ENCODE data around the gene CLCN6. TPM values are rescaled to one million over a fixed set of nuclear protein-coding genes. Genes with fewer than 3 reads are reported as not detected.

Gene CLCN6
- polyA plus RNA-seq, 1 donor (not counting 4 experiments of a cell fraction or from before 2014, with no cell fraction given): 7.4 TPM

GRCh38 chr1:11786168-11786567 is 19.8 kb upstream of the CLCN6 start:
- DNase-seq (ENCODE audit: low read depth, low spot score): no peak
- dilution Hi-C loops (cut with MboI; ENCODE audit: extremely low pct_ligation_motif_present, low sequenced_read_pairs): no loop called here
- Histone ChIP-seq H3K4me2 (ENCODE audit: control insufficient read depth, extremely low read depth, insufficient read depth, low read depth, low read length) (no peak overlapping the region), H3K79me2 (ENCODE audit: control insufficient read depth, insufficient read depth, low read length) (no peaks in the 10 kb centered on the region), H3K4me3 (ENCODE audit: control insufficient read depth in 2 of 3, extremely low read depth in 1 of 3, insufficient read depth in 2 of 3, low read depth in 1 of 3, low read length in 3 of 3) (no peak overlapping the region), H2AFZ (ENCODE audit: control insufficient read depth, low read length) (no peak overlapping the region), H3K27ac (ENCODE audit: control insufficient read depth, insufficient read depth, low read length) (no peak overlapping the region), H4K20me1 (ENCODE audit: control insufficient read depth, extremely low read depth, insufficient read depth, low read length) (no peaks in the 10 kb centered on the region), H3K9me3 (ENCODE audit: control insufficient read depth, low read depth, low read length) (no peaks in the 10 kb centered on the region), H3K36me3 (ENCODE audit: control insufficient read depth in 2 of 2, extremely low read depth in 1 of 2, insufficient read depth in 2 of 2, low read length in 2 of 2) (no peaks in the 10 kb centered on the region), H3K9ac (ENCODE audit: control insufficient read depth, extremely low read depth, insufficient read depth, low read length) (no peak overlapping the region), H3K4me1 (ENCODE audit: control insufficient read depth, extremely low read depth, insufficient read depth, low read length) (peaks cover 26% of the 10 kb centered on the region), H3K27me3 (ENCODE audit: control insufficient read depth, extremely low read depth, insufficient read depth, low read length) (no peaks in the 10 kb centered on the region), H3K9me1 (ENCODE audit: control insufficient read depth, extremely low read depth, insufficient read depth, low read length) (no peaks in the 10 kb centered on the region)
- TF ChIP-seq EZH2 (IDR thresholded peaks at IDR 0.05; ENCODE audit: low read length) (no peak), CTCF (optimal IDR thresholded peaks at IDR 0.05 in 1 of 3, IDR thresholded peaks at IDR 0.05 in 1 of 3, conservative IDR thresholded peaks at IDR 0.05 in 1 of 3; ENCODE audit: extremely low read depth in 1 of 3, insufficient read depth in 2 of 3, low read length in 3 of 3) (no peak)
- no peak for FAIRE-seq

DNA sequence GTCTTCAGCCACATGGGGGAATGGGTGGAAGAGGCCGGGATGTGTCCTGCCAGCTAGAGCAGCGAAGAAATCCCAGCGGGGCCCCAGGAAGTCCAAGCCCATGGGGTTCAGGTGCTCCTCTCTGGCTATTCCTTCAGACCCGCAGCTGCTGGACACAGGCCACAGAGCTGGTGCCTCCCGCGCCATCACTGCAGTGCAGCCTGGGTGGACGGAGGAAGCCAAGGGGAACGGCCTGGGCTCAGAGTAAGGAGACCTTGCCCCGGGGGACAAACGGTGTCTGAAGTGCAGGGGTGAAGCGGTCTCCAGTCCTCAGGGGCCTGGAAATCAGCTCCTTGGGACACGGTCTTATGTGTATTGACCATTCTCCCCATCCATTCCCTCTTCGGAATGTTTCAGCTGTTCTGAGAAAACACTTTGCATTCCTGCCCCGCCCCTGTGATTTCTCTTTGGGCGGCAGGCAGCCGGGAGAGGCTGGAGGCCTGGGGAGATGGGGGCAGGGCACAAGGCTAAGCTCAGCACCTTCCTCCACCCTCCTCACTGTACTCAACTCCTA is 18.7 kb upstream of the CLCN6 start:
- Histone ChIP-seq H2AFZ (ENCODE audit: control insufficient read depth, low read length) (no peak overlapping the region), H3K9me1 (ENCODE audit: control insufficient read depth, extremely low read depth, insufficient read depth, low read length) (no peaks in the 10 kb centered on the region), H3K27ac (ENCODE audit: control insufficient read depth, insufficient read depth, low read length) (no peak overlapping the region), H3K4me3 (ENCODE audit: control insufficient read depth in 2 of 3, extremely low read depth in 1 of 3, insufficient read depth in 2 of 3, low read depth in 1 of 3, low read length in 3 of 3) (no peak overlapping the region), H3K9me3 (ENCODE audit: control insufficient read depth, low read depth, low read length) (no peaks in the 10 kb centered on the region), H4K20me1 (ENCODE audit: control insufficient read depth, extremely low read depth, insufficient read depth, low read length) (no peaks in the 10 kb centered on the region), H3K4me1 (ENCODE audit: control insufficient read depth, extremely low read depth, insufficient read depth, low read length) (peaks cover 28% of the 10 kb centered on the region), H3K27me3 (ENCODE audit: control insufficient read depth, extremely low read depth, insufficient read depth, low read length) (no peaks in the 10 kb centered on the region), H3K36me3 (ENCODE audit: control insufficient read depth in 2 of 2, extremely low read depth in 1 of 2, insufficient read depth in 2 of 2, low read length in 2 of 2) (peaks cover 0 to 1% of the 10 kb centered on the region in 2 experiments), H3K4me2 (ENCODE audit: control insufficient read depth, extremely low read depth, insufficient read depth, low read depth, low read length) (no peak overlapping the region), H3K9ac (ENCODE audit: control insufficient read depth, extremely low read depth, insufficient read depth, low read length) (no peak overlapping the region), H3K79me2 (ENCODE audit: control insufficient read depth, insufficient read depth, low read length) (no peaks in the 10 kb centered on the region)
- dilution Hi-C loops (cut with MboI; ENCODE audit: extremely low pct_ligation_motif_present, low sequenced_read_pairs): no loop called here
- TF ChIP-seq CTCF (optimal IDR thresholded peaks at IDR 0.05 in 1 of 3, IDR thresholded peaks at IDR 0.05 in 1 of 3, conservative IDR thresholded peaks at IDR 0.05 in 1 of 3; ENCODE audit: extremely low read depth in 1 of 3, insufficient read depth in 2 of 3, low read length in 3 of 3) (no peak), EZH2 (IDR thresholded peaks at IDR 0.05; ENCODE audit: low read length) (no peak)
- DNase-seq (ENCODE audit: low read depth, low spot score) (no peak), FAIRE-seq (no peak)

Data from keratinocyte (primary cell).